ENCODE data around the gene SULF2.
A peak's percentile ranks its signal among the peaks of the same experiment; 100 is the strongest.

SULF2 gene

DNA sequence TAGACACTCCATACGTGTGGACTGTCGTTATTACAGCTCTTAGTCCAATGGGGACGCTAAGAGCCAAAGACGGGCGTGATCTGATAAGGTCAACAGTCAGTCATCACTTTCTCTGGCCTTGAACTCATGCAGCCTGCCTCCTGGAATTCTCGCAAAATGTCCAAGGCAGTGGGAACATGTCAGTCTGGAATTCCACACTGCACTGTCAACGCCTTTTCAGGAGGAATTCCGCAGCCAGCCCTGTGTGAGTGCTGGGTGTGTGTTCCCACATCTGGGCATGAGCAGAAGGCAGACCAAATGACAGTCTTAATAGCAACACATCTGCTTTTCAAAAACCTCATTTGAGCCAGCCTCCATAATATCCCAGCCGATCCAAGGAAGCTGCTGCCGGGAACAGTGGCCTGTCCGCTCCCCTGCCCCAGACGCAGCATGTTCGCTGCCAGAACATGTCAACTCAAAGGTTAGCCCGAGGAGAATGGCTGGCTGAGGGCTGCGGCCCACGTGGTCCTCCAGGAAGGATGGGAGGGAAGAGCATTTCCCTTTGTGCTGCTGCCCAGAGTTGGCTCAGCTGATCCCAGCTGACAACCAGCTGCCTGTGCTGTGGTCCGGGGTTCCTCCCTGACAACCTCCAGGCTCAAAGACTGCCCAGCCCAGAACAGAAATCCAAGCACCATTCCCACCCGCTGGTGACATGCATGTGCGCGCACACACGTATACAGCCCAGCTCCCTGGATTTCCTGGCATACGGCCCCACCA, 103.1 kb downstream of the SULF2 start:
- DNase-seq (ENCODE audit: low spot score) = no peak

- DNase-seq (ENCODE audit: low spot score) = no peak
These were observed 104.3 kb downstream of the SULF2 start for GRCh38 chr20:47680804-47681529.

- DNase-seq (ENCODE audit: low spot score) = no peak
These were observed 105.8 kb downstream of the SULF2 start for GRCh38 chr20:47679462-47679861.

GRCh38 chr20:47678536-47678935, 106.7 kb downstream of the SULF2 start:
- DNase-seq (ENCODE audit: low spot score) = no peak

- peak; percentile 30 for DNase-seq (ENCODE audit: low spot score)
These were observed 107.4 kb downstream of the SULF2 start for GRCh38 chr20:47677635-47678453.

DNA sequence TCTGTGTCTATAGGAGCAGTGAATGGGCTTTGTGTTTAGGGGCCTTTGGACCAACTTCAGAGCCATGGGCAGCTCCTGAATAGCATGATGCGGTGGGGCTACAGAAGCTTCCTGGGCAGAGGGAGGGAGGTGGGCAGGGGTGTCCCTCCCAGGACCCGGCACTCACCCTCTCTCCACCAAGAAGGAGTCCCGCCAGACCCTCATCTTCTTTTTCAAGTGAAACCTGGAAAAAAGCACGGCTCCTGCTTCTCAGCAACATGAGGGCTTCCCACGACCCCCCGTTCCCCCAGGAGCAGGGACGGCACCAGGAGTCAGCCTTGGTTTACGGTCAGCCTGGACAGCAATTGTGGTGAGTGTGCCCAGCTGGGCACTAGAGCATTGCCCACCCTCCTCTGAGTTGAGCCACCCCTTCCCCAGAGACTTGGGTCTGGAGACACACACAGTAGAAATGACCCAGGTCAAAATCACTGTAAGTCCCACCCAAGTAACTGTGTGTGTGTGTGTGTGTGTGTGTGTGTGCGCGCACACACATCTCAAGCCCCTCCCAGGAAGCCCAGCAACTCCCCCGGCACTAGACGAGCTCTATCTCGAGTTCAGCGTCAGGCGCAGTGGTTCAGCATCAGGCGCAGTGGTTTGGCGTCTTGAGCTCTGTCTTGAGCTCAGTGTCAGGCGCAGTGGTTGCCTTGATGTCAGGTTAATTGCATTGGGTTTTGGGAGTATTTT, 108.2 kb downstream of the SULF2 start:
- DNase-seq (ENCODE audit: low spot score) = no peak

DNA sequence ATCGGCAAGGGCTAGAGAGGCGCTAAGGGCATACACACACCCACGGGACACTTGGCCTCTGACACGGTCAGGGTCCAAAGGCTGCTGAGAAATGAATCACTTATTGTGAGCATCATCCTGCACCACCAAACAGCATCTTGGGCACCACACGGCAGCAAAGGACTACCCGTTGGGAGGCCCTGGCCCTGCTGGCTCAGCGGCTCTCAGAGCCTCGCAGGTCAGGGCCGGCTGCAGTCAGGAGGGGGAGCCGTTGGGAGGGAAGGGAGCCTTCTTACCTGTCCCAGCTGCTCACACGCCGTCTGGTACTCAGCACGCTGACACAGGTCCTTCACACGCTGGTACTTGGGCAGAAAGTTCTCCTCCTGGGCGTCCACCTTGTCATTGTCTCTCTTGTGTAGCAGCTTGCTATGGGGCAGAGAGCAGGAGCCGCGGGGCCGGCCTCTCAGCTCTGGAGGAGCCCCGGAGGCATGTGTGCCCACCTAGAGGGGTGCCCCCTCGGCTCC, 109.0 kb downstream of the SULF2 start:
- DNase-seq (ENCODE audit: low spot score) = no peak

DNA sequence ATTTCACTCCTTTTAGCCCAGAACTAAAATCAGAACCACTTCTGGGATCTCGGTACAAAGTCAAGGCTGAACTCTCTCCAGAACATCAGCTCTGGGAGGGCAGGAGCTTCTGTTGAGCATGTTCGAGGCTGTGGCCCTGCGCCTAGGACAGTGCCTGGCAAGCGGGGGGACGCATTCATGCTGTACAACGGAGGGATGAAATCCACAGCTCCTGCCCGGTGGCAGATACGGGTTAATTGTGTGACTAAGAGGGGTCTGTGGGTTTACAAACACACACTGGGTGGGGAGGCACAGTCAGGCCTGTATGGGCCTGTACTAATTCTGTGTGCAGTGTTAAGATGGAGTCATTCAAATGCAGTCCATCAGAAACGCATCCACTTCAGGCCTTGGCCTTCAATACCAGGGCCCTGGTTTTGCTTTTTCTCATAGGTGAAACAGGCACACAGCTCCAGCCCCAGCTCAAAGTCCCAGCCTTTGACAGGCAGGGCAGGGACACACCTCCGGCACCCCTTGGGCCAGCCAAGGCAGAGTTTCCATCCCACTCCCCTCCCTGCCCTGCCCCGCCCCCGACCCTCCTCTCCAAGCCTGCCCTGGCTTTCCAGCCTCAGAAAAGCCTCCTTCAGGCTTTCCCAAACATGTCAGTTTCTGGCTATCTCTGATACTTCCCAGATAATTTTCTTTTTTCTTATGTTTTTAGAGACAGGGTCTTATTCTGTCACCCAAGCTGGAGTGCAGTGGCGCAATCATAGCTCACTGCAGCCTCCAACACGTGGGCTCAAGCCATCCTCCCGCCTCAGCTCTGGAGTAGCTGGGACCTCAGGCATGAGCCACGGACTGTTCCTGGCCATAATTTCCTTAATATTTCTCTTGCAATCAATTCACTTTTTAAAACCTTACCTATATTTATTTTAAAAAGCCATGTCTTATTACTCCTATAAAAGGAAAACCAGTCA, 109.8 kb downstream of the SULF2 start:
- no peak for DNase-seq (ENCODE audit: low spot score)

DNA sequence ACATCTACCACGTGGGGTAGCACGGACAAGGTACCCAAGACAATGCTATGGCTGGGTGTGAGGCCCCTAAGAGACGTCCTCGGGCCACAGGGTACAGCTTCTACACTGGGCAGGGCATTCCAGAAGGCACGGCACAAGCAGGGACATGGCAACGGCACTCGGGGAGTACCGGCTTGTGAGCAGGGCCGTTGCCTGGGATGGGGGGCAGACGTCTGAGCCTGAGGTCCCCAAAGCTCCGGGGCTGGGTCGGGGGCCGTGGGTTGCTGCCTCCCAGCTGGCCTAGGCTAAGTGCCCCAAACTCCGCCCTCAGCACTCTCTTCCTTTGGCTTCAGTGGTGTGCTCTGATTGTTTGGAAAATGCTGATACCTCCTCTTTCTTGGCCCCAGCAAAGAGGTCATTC, 110.6 kb downstream of the SULF2 start:
- no peak for DNase-seq (ENCODE audit: low spot score)

GRCh38 chr20:47674145-47674544, 111.1 kb downstream of the SULF2 start:
- DNase-seq (ENCODE audit: low spot score) = no peak

DNA sequence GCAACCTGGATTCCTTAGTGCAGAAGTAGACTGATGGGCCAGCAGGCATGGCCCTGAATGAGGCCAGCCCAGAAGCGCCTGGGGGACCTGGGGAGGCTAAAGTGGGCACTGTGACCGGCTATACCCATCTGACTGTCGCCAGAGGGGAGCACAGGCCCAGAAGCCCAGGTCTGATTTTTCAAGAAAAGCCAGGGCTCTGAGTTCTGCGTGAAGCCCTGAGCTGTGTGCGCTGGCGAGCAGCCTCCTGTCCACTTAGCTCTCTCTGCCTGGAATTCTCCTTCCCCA, 111.7 kb downstream of the SULF2 start:
- DNase-seq (ENCODE audit: low spot score) = no peak

GRCh38 chr20:47672886-47673670, 112.2 kb downstream of the SULF2 start:
- no peak for DNase-seq (ENCODE audit: low spot score)

GRCh38 chr20:47672166-47672565, 113.1 kb downstream of the SULF2 start:
- DNase-seq (ENCODE audit: low spot score) = no peak

DNA sequence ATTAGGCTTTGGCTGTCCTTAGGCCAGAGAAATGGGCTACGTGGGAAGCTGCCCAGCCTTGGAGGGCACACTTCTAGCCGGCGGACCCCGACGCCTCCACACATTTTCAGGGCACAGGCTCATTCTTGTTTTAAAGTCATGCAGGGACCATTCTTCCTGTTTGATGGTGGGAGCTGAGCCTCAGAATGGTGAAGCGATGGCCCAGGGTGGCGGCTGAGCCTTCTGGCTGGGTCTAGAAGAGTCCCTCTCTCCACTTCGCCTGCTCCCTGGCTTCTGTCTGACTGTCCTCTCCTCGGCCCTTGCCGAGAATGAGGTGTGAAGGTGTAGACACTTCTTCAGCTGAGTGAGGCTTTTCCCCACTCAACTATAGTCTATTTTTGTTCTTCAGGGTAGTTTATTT, 114.4 kb downstream of the SULF2 start:
- DNase-seq (ENCODE audit: low spot score) = no peak

- DNase-seq (ENCODE audit: low spot score) = no peak
These were observed 115.1 kb downstream of the SULF2 start for GRCh38 chr20:47669927-47670890.

- DNase-seq (ENCODE audit: low spot score) = no peak
These were observed 115.8 kb downstream of the SULF2 start for GRCh38 chr20:47669489-47669888.

DNA sequence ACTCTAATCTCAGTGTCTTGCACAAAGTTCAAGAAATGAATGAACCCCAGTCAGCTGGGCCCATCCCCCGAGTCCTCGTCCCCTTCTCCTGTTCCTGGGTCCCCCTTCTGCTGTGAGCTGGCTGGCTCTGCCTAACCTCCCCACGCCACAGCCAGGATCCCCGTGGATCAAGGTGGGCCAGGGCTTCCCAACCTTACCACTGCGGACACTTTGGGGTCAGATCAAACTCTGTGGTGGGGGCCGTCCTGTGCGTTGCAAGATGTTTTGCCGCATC, 116.2 kb downstream of the SULF2 start:
- DNase-seq (ENCODE audit: low spot score) = no peak

- DNase-seq (ENCODE audit: low spot score) = no peak
These were observed 116.7 kb downstream of the SULF2 start for GRCh38 chr20:47668313-47669151.
